GM10847 (cell line): ENCODE data around the gene DPH1.

Experiments
- POLR2A ChIP-seq: IDR thresholded peaks from 2 replicates; pipeline ENCODE4 v1.6.1; 2011; ENCODE audit not compliant: insufficient read length; ENCODE audit errors: extremely low read depth

DPH1 gene

DNA sequence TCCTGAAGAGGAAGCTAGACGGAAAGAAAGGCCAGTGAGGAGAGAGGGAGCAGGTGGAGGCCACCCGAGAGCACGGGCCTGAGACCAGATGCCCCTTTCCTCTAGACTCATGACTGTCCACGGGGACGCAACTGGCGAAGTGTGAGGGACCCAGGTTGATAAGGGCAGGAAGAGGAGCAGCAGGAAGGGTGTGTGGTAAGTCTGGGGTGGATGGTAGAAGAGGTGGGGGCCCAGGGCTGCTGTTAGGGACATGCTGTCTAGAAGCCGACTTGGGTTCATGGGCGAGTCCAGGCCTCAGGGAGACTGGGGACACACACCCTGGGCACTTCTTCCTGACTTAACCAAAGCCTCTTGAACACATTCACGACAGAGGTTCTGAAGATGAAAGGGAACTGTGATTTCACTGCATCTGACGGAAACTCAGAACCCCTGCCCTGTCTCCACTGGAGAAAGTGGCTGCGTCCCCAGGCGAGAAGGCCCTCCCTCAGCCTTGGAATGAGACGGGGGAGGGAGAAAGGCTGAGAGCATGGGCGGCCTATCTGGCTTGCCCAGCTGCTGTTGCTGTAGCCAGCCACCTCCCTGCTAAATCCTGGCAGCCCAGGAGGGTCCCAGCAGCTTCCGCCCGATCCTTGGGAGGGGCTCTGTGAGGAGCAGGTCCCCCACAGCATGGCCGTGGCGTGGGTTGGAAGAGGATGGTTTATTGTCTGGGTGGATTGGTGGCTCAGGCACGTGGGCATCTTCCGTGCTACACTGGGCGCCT lies 30.9 kb downstream of the DPH1 start:
- TF ChIP-seq POLR2A, result no peak

DNA sequence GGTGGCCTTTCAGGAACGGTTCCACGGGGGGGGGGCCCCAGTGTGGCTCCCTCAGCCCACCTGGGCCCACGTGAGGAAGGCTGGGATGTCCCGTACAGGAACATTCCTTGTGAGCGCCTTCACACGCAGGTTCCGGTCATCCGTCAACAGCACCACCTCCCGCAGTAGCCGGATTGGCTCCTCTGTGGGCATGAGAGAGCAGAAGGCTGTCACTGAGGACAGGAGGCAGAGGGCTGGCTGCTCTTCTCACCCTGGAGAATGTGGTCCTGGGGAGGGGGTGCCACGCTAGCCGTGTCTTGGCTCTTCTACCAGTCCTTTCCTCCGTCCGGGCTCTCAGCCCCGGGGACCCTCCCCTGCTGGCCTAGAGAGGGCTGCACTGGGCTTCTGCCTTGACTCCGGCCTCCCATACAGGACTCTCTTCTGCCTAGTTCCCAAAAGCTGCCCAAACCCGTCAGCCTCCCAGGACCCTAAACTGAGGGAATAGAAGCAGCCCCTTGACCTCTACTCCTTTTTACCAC lies 31.5 kb downstream of the DPH1 start:
- no peak for TF ChIP-seq POLR2A

DNA sequence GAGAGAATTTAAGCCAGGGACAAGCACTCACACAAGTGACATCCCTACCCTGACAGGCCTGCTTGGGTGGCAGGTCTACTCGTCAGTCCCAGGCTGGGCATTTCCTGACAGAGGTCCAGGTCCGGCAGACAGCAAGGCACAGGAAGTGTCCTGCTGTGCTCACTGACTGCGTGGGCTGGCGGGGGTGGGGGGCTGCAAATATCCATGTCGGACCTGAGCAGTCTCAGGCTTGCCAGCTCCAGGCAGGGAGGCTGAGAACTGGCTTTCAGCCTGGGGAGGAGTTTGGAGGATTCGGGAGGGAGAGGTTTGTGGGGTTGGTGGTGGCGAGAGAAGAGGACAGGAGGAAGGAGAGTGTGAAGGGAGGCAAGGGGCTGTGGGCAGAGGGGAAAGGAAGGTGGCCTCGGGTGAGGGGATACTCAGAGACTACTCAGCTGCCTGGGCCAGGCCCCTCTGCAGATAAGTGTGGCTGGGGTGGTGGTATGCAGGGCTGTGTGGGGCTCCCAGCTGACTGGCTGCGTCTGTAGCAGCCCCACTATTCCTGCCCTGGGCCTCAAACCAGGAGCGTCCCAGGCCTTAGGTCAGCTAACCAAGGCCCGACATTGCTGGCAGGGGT lies 32.7 kb downstream of the DPH1 start:
- TF ChIP-seq POLR2A, result no peak

DNA sequence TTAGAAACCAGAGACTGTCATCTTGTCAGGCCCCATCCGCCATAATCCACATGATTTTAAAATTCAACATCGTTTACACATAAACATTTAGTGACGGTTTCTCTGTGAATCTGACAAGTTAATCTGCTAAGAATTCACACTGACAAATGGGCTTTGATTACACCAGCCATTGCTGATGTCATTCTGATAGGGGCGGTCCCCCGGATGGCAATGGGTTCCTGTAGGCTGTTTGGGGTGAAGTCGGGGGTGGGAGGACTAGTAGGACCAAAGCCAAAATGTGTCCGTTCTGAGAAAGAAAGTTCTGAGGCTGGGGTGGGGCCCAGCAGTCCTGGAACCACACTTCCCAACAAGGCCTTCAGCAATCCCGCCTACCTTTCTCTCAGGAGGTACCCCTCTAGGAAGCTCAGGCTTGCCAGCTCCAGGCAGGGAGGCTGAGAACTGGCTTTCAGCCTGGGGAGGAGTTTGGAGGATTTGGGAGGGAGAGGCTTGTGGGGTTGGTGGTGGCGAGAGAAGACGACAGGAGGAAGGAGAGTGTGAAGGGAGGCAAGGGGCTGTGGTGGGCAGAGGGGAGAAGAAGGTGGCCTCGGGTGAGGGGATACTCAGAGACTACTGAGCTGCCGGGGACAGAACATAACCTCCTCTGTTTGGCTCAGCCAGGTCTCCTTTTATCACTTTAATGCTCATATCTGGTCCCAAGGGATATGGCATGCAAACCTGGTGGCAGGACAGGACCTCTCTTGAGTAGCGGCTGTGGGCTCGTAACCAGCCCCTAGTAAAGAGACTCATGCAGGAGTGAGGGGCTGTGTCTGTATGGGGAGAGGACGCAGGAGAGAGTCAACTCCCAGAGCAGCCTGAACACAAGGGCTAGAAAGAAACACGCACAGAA lies 33.6 kb downstream of the DPH1 start:
- no peak for TF ChIP-seq POLR2A

DNA sequence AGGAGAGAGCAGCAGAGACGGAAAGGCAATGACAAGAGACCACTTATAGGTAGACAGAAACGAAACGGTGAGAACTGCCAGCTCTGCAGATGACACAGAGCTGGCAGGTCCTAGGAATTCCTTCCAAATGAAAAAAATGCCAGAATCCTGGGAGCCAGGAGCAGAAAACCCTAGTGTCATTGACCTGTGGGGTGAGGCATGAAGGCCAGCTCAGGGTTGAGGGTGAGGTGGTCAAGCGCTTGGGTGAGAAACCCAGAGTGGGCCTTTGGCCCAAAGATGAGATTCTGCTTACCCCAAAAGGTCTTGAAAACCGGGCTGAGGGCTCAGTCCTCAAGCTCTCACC lies 34.2 kb downstream of the DPH1 start:
- TF ChIP-seq POLR2A, result no peak

DNA sequence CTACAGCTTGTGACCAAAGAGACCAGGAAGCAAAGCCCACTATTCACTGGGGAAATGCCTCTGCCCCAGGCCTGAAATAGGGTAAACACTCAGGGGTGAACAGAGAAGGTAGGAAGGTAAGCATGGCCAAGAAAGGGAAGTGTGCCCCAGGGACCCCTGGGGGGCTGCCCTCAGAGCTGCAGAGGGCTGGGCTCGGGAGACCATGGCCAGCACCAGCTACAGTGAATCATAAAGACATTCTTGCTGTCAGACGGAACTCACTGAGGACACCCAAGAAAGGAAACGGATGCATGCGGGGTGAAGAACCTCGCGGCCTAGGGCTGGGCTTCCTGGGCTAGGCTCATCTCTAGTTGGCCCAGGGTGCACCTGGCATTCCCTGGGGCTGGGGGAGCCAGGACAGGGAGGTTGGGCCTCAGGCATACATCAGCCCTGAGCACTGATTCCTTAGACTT lies 34.6 kb downstream of the DPH1 start:
- TF ChIP-seq POLR2A, result no peak

DNA sequence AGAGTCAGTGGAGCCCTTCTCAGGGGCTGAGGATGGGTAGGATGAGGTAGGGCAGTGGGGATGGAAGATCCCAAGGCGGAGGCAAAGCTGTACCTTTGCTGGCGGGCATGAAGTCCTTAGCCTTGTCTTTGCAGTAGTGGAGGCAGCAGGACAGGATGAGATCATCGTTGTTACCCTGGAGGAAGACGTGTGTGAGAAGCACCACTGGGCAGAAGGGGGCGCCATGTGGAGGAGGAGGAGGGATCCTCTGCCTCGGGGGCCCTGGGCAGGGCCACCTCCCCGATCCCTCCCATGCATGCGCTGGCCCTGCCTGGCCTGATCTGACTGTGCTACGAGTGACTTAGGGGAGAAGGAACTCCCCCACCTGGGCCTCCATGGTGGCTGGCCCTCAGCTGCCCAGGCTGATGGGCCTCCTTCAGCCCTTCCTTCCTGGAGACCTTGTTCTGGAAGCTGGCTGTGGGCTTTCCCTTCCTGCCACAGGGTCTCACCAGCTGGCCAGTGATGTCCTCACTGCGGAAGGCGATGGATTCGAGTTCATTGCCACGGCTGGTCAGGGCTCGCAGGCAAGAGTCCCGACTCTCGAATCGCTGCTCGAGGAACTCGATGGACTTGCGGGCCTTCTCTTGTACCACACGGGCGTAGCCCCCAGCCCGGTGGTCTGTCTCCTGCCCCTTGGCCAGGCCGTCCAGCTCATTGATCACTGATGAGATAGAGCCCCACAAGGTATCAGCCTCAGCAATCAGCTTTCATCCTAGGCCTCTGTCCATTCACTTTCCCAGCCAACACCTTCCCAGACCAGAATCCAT lies 35.2 kb downstream of the DPH1 start:
- no peak for TF ChIP-seq POLR2A

DNA sequence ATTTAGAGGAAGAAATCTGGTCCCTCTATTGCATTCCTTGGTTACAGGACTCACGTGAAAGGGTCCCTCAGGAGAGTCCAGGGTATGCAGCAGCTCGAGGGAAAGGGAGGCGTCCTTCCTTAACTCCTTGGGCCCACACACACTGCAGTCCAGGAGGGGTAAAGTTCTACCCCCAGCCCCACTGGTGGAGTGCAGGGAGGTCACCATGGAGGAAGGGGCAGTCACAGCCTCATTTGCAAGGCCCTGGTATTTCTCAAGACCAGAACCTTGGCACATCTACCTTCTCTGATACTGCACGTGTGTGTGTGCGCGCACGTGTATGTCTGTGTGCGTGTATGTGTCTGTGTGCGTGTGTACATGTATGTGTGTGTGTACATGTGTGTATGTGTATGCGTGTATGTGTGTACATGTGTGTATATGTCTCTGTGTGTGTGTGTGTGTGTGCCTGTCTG lies 36.0 kb downstream of the DPH1 start:
- no peak for TF ChIP-seq POLR2A

DNA sequence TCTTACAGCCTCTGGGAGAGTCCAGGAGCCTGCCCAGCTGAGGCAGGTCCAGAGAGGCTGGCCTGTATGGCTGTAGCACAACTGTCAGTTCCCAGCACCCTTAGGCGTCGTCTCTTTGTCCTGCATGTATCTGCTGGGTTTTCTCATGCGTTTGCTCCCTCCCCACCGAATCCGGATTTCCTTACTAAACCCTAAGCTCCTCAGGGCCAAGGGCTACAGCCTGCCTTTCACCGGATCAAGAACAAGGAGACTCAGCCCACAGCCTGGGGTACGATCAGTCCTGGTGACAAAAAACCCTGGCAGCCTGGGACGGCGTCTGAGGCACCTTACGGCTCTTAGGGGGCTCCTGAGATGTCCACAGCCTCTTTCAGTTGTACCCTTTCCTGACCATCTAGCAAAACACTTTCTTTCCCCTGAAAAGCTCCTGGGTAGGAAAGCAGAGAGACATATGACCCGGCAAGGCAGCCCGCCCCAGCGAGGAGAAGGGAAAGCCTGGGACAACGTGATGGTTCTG lies 37.2 kb downstream of the DPH1 start:
- TF ChIP-seq POLR2A, result no peak

DNA sequence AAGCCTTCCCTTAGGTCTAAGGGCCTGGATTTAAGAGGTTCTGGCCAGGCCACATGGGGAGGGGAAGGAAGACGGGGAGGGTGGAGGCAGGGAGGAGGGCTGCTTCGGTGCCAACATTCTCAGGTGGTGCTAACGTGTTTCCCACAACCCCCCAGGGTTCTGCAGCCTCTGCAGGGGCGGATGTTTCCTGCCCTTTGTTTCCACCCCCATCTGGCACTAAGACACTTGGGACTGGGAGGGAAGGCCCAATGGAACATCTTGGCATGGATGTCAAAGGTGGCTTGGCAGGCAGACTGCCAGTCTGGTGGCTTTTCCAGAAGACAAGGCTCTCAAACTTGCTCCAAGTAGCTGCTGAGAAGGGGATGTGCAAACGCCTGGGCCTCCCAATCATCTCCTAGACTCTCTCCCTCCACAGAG lies 37.7 kb downstream of the DPH1 start:
- TF ChIP-seq POLR2A, result no peak

DNA sequence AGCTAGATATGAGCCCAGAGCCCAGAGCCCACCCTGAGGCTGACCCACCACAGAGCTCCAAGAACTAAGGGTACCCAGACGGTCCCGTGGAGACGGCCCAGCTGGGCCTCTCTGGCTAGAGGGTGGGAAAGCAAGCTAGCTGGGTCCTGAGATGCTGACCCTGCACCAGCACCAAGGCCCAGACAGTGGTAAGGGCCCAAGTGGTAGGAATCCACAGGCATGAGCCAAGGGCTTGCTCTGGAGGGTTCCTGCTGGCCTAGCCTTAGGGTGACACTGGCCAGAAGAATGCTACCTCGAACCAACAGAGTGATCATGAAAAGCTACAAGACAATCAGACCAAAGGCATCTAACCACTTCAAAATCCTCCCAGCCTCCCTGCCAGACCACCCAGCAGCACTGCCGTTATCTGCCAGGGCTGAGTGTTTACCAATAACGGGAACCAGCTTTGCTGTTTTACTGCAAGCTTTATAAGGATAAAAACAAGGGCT lies 38.1 kb downstream of the DPH1 start:
- no peak for TF ChIP-seq POLR2A

DNA sequence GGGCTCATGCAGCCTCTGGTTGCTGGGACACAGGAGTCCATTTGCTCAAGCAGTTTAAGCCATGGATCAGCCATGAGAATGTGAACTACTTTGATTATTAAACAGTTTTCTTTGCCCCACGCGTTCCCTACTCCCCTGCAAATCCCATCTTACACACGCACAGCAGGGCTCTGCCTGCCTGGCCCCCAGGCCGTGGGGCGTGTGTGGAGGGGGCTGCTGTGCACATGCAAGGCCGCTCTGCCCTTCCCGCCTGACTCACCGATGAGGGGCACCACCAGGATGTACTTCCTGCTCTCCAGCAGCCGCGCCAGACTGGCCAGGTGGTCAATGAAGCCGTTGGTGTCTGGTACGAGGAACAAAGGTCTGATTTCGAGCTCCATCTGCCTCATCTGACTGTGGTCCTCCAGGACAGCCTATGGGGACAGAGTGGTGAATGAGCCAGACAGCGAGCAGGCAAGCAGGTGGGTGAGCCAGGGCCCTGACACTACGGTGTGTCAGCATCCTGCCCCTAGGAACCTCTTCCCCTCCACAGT lies 38.6 kb downstream of the DPH1 start:
- no peak for TF ChIP-seq POLR2A

DNA sequence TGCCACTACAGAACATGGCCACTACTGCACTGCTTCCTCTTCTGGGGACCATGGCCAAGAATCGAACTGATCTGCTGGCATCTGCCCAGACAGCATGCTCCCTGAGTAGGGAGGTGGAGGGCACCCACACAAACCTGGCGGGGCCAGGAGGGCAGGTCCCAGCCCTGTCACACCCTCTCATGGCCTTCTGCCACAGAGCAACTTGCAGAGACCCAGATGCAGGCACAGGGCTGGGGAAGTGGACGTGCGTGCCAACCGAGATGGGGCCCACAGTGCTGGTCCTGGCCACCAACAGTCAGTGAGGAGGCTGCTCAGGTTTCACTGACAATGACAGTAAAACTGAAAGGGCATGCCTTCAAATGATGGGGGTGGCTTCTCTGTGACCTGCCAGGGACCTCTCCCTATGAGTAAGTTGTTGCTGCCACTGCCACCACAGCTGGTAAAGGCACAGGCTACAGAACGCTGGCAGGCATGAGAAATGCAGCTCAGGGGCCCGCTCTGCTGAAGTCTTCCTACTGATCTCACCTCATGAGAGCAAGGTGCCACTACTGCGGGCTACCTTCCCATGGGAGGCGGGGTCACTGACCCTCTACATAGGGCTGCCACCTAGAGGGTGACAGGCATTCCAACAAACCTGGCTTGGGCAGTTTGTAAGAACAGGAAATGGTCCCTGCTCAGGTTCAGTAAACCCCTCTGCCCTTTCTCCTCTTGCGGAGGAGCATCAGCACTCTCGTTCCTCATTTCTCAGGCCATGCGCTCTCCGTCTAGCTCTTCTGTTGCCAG lies 40.5 kb downstream of the DPH1 start:
- TF ChIP-seq POLR2A, result no peak
